Renal cortical epithelial cell (primary cell): Measurements from ENCODE around the gene INTS11. TPM values are rescaled to one million over a fixed set of nuclear protein-coding genes. Genes with fewer than 3 reads are reported as not detected.
"Not testable (repeated sequence)": the region's sequence is repeated elsewhere in the genome, so short reads cannot be mapped to it uniquely, and the experiment has no call there.

Experiments used
- DNase-seq: peaks from one replicate; pipeline ENCODE4 v3.0.0-alpha.2; 2011; ENCODE audit warnings: low read depth
- total RNA-seq: library from RNA; depleted of rRNA; stranded (reverse); fragments of >200 nt; gene quantifications from 2 replicates; pipeline ENCODE4 v1.2.3, GENCODE V29; 2014

Gene INTS11
- total RNA-seq, 1 donor from 2014 or later = 57.5 TPM

DNA sequence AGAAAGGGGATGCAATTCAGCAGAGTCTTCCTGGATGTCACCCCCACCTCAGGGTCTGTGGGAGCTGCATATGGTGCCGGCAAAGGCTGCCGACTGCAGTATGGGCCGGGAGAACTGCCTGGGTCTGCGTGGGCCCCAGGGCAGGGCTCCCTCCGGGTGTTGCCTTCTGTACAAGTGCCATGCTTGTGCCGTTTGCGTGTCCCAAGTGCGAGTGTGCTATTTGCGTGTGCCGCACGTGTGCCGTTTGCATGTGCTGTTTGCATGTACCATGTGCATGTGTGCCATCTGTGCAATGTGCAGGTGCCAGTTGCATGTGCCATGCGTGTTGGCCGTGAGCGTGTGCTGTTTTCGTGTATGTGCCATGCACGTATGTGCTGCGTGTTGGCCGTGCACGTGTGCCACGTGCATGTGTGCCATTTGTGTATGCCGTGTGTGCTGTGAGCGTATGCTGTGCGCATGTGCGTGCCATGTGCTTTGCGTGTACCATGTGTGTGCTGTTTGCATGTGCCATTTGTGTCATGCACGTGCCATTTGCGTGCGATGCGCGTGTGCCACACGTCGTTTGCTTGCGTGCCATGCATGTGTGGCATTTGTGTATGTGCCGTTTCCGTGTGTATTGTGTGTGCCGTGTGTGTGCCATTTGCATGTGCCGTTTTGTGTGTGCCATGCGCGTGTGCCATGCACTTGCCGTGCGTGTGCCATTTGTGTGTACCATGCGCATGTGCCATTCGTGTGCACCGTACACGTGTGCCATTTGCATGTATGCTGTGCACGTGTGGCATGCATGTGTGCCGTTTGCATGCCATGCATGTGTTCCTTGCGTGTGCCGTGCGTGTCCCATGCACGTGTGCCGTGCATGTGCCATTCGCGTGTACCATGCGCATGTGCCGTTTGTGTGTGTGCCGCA, 5.1 kb upstream of the INTS11 start:
- DNase-seq = no peak

DNA sequence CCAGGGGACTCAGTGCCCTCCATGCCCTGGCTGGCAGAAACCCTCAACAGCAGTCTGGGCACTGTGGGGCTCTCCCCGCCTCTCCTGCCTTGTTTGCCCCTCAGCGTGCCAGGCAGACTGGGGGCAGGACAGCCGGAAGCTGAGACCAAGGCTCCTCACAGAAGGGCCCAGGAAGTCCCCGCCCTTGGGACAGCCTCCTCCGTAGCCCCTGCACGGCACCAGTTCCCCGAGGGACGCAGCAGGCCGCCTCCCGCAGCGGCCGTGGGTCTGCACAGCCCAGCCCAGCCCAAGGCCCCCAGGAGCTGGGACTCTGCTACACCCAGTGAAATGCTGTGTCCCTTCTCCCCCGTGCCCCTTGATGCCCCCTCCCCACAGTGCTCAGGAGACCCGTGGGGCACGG, 3.8 kb upstream of the INTS11 start:
- no peak for DNase-seq

DNA sequence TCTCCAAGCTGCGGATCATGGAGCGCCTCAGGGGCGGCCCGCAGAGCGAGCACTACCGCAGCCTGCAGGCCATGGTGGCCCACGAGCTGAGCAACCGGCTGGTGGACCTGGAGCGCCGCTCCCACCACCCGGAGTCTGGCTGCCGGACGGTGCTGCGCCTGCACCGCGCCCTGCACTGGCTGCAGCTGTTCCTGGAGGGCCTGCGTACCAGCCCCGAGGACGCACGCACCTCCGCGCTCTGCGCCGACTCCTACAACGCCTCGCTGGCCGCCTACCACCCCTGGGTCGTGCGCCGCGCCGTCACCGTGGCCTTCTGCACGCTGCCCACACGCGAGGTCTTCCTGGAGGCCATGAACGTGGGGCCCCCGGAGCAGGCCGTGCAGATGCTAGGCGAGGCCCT, 2.8 kb upstream of the INTS11 start:
- DNase-seq = no peak

DNA sequence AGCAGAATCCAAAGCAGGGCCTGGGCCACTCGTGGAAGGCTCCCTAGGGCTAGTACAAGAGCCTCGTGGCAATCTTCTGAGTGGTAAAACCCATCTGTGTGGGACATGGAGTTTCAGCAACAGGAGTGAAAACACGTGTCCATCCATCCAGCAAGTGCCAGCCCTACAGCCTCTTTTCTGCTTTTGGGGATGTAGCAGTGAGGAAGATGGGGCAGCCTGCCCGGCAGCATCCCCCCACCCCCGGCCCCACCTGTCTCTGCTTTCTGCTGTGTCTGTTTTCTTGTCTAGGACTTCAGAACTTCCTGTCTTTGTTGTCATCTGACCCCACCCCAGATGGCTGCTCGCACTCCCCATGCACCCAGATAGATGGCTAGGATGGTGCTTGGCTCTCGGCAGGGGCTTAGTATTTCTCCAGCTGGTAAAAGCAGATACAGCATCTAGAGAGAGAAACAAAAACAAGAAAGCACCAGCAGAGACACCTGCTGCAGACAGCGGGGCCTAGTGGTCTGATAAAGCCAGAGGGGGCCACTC, 1.7 kb upstream of the INTS11 start:
- DNase-seq = no peak

DNA sequence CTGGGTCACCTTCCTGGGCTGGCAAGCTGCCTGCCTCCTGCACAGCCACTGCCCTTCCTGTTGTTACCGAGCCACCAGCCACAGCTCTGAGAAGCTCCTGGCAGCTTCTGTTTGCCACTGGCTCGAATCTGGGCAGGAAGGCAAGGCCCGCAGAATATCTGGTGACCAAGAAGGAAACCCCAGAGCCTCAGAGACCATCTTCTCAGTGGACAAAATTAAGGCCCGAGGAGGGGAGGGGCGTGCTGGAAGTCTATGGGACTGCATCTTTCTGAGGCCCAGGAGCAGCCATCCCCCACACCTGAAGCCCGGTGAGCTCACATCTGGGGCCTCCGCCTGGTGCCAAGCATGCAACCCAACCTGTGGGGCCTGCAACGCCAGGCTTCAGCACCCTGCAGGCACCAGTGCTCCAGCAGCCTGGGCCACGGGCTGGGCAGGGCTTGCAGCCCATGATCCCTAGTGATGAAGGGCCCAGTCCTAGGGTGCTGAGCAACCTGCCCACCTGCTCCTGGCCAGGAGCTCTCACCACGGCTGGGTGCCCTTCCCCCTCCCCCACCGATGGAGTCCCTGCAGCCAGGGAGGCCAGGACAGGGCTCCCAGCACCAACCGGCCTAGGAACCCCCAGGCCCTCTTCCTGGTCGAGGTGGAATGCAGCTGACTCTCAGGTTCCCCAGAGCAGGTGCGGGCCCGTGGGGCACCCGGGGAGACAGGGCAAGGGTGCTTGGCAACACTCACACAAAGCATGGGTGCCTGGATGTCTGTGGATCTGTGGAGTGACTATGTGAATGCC, 1.0 kb upstream of the INTS11 start:
- DNase-seq = no peak

DNA sequence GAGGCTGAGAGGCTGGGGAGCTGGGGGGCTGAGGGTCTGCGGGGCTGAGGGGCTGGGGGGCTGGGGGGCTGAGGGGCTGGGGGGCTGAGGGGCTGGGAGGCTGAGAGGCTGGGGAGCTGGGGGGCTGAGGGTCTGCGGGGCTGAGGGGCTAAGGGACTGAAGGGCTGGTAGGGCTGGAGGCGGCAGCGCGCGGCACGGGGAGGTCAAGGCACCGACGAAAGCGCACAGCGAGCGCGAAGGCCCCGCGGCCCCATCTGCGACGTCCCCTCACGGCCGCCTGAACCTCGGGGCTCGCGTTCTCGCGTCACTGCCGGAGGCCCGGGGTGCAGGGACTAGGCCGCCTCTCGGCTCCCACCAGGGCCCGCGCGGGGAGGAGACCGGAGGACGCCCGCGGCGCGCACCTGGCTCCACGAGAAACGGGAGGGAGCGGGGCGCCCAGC, 356 bp downstream of the INTS11 start:
- DNase-seq = no peak

DNA sequence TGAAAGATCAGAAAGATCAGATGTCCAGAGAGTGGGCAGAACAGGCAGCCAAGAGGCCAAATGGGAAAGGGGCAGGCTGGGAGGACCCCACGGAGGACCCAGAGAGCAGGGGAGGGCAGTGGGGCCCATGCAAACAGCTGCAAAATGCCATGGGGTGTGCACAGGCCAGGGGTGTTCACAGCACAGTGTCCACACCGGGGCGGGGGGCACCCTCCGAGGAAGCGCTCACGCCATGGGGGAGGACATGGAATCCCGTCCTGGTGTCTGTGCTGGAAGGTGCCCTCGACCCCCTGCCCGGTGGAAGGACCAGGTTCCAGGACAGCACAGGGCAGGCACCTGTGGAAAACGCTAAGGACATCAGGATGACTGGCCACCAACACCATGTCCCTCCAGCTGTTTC, 1.5 kb downstream of the INTS11 start:
- DNase-seq = no peak

DNA sequence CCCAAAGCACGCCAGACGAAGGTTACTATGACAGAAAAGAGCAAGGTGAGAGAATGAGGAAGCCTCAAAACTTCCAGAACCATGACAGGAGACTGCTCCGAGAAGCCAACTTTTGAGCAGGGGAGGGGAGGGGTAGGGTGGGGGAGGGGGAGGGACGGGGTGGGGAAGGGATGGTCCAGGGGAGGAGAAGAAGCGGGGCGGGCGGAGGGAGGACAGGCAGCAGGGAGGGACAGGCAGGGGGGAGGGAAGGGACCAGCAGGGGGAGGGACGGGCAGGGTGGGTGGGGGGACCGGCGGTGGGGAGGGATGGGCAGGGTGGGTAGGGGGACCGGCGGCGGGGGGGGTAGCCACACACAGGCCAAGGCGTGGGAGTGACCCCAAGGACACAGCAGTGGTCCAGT, 2.0 kb downstream of the INTS11 start:
- DNase-seq = no peak

DNA sequence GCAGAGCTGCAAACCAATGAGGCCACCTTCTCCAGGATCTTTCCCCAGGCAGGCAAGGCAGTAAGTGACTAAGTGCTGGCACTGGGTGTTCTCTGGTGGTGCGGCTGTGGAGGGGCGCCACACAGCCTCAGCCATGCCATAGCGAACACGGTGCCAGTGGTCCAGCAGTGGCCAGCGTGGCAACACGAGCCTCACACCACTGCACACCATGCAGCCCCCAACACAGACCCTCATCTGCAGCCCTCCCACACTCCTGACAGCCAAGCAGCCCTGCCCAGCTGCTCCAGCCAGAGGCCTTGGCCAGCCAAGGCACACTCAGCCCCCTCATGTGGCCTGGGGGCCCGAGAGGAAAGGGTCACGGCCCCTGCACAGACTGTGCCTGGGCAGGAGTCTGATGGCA, 3.0 kb downstream of the INTS11 start:
- no peak for DNase-seq

DNA sequence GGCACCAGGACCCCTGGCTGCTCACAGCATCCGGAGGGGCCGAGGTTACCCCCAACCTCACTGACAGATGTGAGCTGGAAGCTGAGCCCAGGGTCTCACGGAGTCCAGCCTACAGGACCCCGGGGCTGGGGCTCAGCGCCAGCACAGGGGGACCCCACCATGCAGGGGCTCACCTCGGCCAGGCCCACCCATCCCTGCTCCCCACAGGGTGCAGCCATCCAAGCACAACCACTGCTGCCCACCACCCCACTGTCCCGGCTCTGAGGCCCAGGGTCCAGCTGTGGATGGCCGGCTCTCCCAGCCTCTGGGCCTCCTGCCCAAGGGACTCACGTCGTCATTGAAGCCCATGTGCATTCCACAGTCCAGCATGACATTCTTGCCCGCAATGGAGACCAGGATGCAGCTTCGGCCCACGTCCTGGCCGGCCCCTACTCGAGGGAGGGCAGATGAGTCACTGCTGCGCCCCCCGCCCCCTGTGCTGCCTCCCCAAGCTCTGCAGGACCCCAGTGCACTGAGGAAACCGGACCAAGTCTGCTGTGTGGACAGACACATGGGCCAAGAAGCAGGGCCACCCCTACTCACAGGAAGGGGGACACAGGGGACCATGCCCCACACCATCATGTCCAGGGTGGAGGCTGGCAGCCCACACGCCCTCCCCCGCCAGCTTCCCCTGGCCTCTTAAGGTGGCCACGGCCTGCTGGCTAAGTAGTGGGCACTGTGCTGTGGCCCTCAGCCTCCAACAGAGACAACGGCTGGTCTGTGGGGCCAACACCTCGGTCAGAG, 3.6 kb downstream of the INTS11 start:
- no peak for DNase-seq

DNA sequence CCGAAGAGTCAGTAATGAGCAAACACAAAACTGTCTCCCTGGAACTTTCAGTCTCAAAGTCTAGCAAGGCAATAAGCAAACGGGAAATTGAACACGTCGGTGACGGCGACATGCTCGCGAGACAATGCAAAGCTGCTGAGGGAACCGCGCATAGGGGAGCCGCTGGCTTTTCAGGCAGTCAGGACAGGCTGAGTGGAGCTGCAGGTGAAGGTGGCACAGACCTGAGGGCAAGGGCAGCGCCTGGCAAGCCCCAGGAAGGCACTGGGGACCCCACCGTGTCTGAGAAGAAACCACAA, 4.9 kb downstream of the INTS11 start:
- no peak for DNase-seq

DNA sequence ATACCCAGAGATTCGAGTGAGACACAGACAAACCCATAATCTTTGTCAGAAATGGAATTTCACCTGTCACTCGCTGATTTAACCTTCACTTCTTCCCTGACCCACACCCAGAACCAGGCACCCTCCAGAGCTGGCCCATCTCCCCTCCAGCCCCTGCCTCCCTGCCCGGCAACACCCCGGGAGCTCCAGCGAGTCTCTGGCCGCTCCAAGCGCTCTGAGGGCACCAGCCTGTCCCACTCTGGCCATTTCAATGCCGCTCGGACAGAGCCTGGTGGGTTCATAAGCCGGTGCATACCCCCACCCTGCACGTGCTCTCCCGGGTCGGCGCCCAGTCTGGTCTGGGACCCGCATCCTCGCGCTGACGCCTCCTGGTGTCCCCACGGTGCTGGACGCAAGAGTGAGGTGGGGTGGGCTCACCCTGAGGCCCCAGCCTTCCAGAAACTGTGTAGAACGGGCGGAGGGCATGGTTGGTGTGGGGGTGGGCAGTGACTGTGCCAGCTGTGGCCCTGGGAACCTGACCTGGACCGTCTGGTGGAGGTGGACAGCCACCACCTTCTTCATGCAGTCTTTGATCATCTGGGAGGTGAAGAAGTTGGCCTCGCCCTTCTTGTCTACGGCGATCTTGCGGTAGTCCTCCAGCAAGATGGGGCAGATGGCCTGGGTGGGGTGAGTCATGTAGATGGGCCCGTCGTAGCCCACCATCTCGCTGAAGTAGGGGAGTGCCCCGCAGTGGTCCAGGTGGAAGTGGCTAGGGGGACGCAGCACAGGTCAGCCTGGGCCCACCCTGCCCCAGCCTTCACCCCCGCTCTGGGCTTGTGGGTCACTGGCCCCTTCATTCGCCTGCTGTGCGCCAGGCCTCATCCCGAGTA, 5.4 kb downstream of the INTS11 start:
- DNase-seq = no peak

DNA sequence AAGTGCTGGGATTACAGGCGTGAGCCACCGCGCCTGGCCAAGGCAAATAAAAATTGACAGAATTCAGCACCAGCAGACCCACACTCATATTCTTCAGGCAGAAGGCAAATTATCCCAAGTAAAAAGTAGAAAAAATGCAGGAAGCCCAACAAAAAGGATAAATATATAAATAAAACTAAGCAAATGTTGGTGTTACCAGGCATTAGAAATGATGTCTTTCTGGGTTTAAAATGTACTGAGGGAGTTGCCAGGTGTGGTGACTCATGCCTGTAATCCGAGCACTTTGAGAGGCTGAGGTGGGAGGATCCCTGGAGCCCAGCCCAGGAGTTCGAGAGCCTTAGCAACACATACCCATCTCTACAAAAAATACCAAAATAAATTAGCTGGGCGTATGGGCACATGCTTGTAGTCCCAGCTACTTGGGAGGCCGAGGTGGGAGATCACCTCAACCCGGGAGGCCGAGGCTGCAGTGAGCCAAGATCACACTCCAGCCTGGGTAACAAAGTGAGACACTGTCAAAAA, 6.3 kb downstream of the INTS11 start:
- DNase-seq = peak; percentile 88

DNA sequence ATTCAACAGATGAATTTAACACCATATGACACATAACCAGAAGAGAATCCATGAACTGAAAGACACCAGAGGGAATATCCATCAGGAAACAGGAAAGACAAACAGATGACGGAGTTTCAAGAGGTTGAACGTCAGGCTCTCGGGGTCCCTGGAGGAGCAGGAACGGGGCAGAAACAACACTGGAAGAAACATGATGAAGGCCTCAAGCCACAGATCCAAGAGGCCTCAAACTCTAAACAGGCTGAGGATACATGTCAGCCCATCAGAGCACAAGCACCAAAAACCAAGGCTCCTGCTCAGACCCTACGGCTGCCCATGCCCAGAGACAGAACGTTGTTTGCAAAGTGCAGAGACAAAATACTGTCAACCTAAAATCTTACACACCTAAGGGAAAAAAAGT, 7.0 kb downstream of the INTS11 start:
- DNase-seq = no peak

DNA sequence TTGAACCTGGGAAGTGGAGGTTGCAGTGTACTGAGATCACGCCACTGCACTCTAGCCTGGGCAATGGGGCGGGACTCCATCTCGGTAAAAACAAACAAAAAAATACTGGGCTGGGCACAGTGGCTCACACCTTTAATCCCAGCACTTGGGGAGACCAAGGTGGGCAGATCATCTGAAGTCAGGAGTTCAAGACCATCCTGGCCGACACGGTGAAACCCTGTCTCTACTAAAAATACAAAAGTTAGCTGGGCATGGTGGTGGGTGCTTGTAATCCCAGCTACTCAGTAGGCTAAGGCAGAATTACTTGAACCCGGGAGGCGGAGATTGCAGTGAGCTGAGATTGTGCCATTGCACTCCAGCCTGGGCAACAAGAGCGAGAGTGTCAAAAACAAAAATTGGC, 8.3 kb downstream of the INTS11 start:
- DNase-seq = not testable (repeated sequence)

DNA sequence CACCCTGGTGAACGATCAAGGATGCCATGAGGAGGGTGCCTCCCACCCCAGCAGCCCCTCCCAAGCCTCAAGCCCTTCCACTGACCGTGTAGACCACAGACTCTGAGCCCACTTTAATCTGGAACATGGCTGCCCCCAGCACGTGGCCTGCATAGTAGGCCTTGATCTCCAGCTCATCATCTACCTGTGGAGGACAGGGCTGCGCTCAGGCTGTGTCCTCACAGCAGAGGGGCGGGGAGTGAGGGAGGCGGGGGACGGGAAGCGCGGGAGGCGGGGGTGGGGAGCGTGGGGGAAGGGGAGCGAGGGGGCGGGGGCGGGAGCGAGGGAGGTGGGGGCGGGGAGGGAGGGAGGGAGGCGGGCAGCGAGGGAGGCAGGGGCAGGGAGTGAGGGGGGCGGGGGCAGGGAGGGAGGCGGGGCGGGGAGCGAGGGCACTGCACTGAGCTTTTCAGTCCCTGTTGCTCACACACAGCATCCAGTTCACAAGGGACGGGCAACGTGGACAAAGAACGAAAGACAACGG, 9.0 kb downstream of the INTS11 start:
- DNase-seq = no peak

DNA sequence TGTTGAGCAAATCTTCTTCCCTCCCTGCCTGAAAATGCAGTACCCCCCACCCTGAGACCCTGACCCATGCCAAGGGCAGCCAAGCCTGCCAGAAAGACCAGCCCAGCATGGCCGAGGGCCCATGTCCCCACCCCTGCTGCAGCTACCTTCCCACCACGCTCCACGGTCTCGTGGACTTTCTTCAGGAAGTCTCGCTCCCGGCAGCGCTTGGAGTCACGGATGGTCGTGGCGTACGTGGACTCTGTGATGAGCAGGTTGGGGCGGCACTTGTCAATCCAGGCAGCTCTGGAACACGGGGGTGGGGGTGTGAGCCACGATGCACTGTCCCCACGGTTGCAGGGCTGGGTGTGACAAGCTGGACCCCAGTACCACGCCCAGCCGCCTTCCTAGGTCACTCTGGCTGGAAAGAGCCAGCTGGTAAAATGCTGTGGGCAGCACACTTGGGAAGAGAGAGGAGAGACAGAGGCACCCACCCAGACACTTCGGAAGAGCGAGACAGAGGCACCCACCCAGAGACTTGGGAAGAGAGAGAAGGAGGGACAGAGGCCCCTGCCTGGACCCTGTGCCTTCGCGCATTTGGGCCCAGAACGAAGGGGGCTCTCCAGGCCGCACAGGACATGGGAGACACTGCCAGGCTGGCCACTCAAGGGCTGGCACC, 9.7 kb downstream of the INTS11 start:
- no peak for DNase-seq

DNA sequence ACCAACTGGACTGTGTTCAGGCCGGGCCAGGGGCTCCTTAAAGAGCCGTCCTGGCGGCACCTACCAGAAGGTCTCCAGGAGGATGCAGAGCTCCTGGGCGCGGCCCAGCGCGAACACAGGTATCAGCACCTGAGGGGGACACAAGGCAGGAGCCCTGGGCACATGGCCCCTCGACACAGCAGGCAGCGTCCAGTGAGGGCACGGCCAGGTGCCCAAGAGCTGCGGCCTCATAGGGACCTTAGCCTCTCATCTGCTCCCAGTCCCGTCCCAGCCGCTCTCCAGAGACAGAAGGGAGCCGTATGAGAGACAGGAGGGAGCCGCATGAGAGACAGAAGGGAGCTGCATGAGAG, 10.2 kb downstream of the INTS11 start:
- DNase-seq = no peak

DNA sequence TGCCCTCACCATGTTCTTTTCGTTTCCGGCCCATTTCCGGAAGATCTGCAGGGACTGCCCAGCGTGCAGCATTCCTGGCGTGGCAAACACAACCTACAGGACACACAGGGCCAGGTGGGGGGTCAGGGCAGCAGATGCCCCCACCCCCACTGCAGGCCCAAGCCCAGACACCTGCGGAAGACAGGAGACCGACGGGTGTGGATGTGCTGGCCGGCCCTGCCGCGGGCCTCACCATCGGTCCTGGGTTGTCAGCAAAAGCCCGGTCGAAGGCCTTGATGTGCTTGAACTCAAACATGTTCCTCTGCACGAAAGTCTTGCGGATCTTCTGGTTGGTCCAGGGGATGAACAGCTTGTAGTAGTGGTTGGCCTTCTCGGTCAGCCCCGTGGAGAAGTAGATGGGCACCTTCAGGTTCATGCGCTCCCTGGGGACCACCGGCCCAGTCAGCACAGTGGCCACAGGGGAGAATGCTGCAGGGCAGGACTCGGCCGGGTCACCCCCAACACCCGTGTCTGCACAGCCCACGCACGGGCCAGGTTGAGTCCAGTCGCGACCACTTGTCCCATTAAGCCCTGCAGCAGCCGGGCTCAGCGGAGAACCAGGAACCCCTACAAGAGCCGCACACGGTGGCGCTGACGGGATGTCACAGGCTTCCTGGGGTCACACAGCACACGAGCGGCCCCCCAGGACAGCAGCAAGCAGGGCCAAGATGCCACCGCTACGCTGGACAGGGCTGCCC, 10.8 kb downstream of the INTS11 start:
- DNase-seq = no peak
